Smooth muscle cell (in vitro differentiated cells): Measurements from ENCODE around the gene ZNF654. TPM values are rescaled to one million over a fixed set of nuclear protein-coding genes. Genes with fewer than 3 reads are reported as not detected.
A peak's percentile ranks its signal among the peaks of the same experiment; 100 is the strongest.
"Not testable (repeated sequence)": the region's sequence is repeated elsewhere in the genome, so short reads cannot be mapped to it uniquely, and the experiment has no call there.

ENCODE experiments used
- DNase-seq: peaks from one replicate; lab custom pipeline; 2025; ENCODE audit not compliant: unreplicated experiment; lab: John Stamatoyannopoulos, UW
- H2AFZ ChIP-seq: fragments of 200-600 bp; sonication (generic); 2 replicates; pipeline ENCODE4 v1.6.0; 2016; ENCODE audit warnings: antibody characterized with exemption, low read depth, mild to moderate bottlenecking
- H3F3A ChIP-seq: fragments of 200-600 bp; sonication (generic); 2 replicates; pipeline ENCODE4 v1.6.0; 2017; ENCODE audit warnings: antibody characterized with exemption, low read depth
- H3K27ac ChIP-seq: fragments of 200-600 bp; sonication (generic); 2 replicates; pipeline ENCODE4 v1.5.1; 2016; ENCODE audit warnings: low read depth, mild to moderate bottlenecking
- H3K27me3 ChIP-seq: fragments of 200-600 bp; sonication (generic); 2 replicates; pipeline ENCODE4 v1.6.1; 2016; ENCODE audit warnings: low read depth, mild to moderate bottlenecking
- H3K36me3 ChIP-seq: fragments of 200-600 bp; sonication (generic); 2 replicates; pipeline ENCODE4 v1.5.1; 2016; ENCODE audit warnings: low read depth
- H3K4me1 ChIP-seq: fragments of 200-600 bp; sonication (generic); 2 replicates; pipeline ENCODE4 v1.5.1; 2016; ENCODE audit warnings: low read depth
- H3K4me2 ChIP-seq: fragments of 200-600 bp; sonication (generic); 2 replicates; pipeline ENCODE4 v1.6.0; 2016; ENCODE audit warnings: mild to moderate bottlenecking
- H3K4me3 ChIP-seq: fragments of 200-600 bp; sonication (generic); 2 replicates; pipeline ENCODE4 v1.5.1; 2016; ENCODE audit warnings: mild to moderate bottlenecking
- H3K79me2 ChIP-seq: fragments of 200-600 bp; sonication (generic); 2 replicates; pipeline ENCODE4 v1.6.0; 2016; ENCODE audit warnings: low read depth, mild to moderate bottlenecking
- H3K9ac ChIP-seq: fragments of 200-600 bp; sonication (generic); 2 replicates; pipeline ENCODE4 v1.6.0; 2016; ENCODE audit warnings: low read depth
- H3K9me3 ChIP-seq: fragments of 200-600 bp; sonication (generic); replicated peaks from 2 replicates; pipeline ENCODE4 v1.5.1; 2016; ENCODE audit warnings: low read depth
- H4K20me1 ChIP-seq: fragments of 200-600 bp; sonication (generic); 2 replicates; pipeline ENCODE4 v1.6.0; 2016; ENCODE audit warnings: low read depth
- CTCF ChIP-seq: fragments of 200-600 bp; sonication (generic); IDR thresholded peaks from 2 replicates; pipeline ENCODE4 v1.5.1; 2017; ENCODE audit warnings: borderline replicate concordance, mild to moderate bottlenecking, antibody characterized with exemption; ENCODE audit not compliant: insufficient read depth, poor library complexity, severe bottlenecking
- WGBS: methylation state at CpG from one replicate; pipeline ENCODE4 v1.1.7; 2016; ENCODE audit warnings: low lambda C conversion rate; 5-methylcytosine and 5-hydroxymethylcytosine counted together
- polyA plus RNA-seq: library from polyadenylated mRNA; unstranded; fragments of >200 nt; fragmentation: Nextera tagmentation; extraction: Ambion mirVana; gene quantifications from 2 replicates; pipeline ENCODE4 v1.2.1, GENCODE V29; 2016
- total RNA-seq: library from RNA; depleted of rRNA; stranded (reverse); fragments of >200 nt; gene quantifications from 2 replicates; pipeline ENCODE4 v1.2.3, GENCODE V29; 2014

ZNF654 gene
- 21.2 and 22.9 TPM in 2 replicates for total RNA-seq
- polyA plus RNA-seq: 4.9 and 6.4 TPM in 2 replicates

DNA sequence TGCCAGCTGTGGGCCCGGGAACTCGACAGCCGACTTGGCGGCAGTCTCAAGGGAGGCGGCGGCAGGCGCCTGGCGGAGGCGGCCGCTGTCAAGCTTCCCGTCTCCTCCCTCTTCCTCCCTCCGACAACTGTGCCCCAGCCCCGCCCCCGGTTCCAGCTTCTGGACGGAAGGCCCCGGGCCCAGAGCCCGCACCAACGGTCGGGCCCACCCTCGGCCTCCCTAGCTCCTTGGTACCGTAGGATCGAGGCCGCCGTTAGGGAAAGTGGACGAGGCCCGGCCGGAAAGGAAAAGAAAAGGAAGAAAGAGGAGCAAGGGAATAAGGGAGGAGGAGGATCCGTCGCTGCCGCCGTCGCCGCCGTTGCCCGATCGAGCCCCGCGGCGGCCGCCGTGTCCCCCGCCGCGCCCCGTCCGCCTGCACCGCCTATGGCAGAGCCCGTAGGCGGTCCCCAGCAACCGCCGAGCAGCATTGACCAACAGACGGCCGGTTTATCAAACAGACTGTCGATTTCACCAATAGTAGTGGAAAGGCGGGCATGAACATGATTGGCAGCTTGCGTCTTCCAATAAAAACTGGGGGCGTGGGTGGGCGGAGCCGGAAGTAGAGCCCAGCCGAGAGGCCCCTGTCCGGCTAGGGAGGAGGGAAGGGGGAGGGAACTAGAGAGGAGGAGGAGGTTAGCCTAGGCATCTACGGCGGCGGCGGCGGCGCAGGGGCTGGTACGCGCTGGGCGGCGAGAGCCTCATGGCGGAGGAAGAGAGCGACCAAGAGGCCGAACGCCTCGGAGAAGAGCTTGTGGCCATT lies at the start of gene ZNF654, which contains the start of gene CGGBP1:
Gene ZNF654, plus strand, starts transcription at position 675 of the 799 bp plus-strand sequence. Its CDS starts 65 bp downstream, at position 740.
Gene CGGBP1, minus strand, starts transcription at position 425 of the 799 bp plus-strand sequence. CDS start 3,029 bp downstream, outside the sequence.
- DNase-seq: peak; percentile 89
- Histone ChIP-seq H3K27ac (peak within 1 kb of the TSS; percentile 92), H3K9ac (peak within 1 kb of the TSS; percentile 95), H3F3A (peaks cover 6% of the 10 kb centered on the region), H3K36me3 (peaks cover 9% of the 10 kb centered on the region), H3K27me3 (no peaks in the 10 kb centered on the region), H3K4me2 (peak within 1 kb of the TSS; percentile 97), H3K9me3 (no peaks in the 10 kb centered on the region), H4K20me1 (peaks cover 65% of the 10 kb centered on the region), H3K79me2 (peaks cover 69% of the 10 kb centered on the region), H2AFZ (peak within 1 kb of the TSS; percentile 82), H3K4me1 (peaks cover 40% of the 10 kb centered on the region), H3K4me3 (peak within 1 kb of the TSS; percentile 95)
- TF ChIP-seq CTCF: no peak
- under 1% methylated on average over 62 of the region's 76 CpGs for WGBS

GRCh38 chr3:88010810-88011209 lies 48.2 kb upstream of the ZNF654 start:
- no peak for TF ChIP-seq CTCF
- no peak overlapping the region for H2AFZ ChIP-seq
- DNase-seq: no peak
- H3K27me3 ChIP-seq: no peaks in the 10 kb centered on the region
- no peaks in the 10 kb centered on the region for H4K20me1 ChIP-seq
- no peaks in the 10 kb centered on the region for H3K36me3 ChIP-seq
- H3K4me1 ChIP-seq: no peaks in the 10 kb centered on the region
- whole genome bisulfite sequencing: 87% methylated on average over 5 of the region's 5 CpGs
- no peak overlapping the region for H3K4me2 ChIP-seq
- H3K4me3 ChIP-seq: no peak overlapping the region
- no peaks in the 10 kb centered on the region for H3F3A ChIP-seq
- H3K9ac ChIP-seq: no peak overlapping the region
- no peaks in the 10 kb centered on the region for H3K9me3 ChIP-seq
- no peaks in the 10 kb centered on the region for H3K79me2 ChIP-seq
- H3K27ac ChIP-seq: no peak overlapping the region

DNA sequence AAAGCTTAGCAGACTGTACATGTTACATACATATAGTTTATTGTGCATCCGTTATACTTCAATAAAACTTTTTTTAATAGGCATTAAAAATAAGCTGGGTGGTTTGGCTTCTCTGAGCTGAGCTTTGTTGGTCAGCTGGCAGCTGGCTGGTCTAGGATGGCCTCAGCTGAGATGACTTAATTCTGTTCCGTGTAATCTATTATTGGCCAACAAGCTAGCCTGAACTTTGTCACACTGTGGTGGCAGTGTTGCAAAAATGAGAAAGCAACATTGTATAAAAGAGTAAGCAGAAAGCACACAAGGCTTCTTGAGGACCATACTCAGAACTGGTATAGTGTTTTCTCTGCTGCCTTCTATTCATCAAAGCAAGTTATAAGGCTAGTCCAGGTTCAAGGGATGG lies 45.5 kb upstream of the ZNF654 start:
- no peak for TF ChIP-seq CTCF
- H3F3A ChIP-seq: no peaks in the 10 kb centered on the region
- no peak overlapping the region for H3K4me2 ChIP-seq
- no peak for DNase-seq
- no peaks in the 10 kb centered on the region for H3K79me2 ChIP-seq
- no peaks in the 10 kb centered on the region for H3K4me1 ChIP-seq
- no peak overlapping the region for H2AFZ ChIP-seq
- H3K27me3 ChIP-seq: no peaks in the 10 kb centered on the region
- H4K20me1 ChIP-seq: no peaks in the 10 kb centered on the region
- no peaks in the 10 kb centered on the region for H3K36me3 ChIP-seq
- H3K27ac ChIP-seq: no peak overlapping the region
- no peak overlapping the region for H3K9ac ChIP-seq
- no peaks in the 10 kb centered on the region for H3K9me3 ChIP-seq
- no peak overlapping the region for H3K4me3 ChIP-seq
- 50% methylated on average over 2 of the region's 2 CpGs for WGBS

DNA sequence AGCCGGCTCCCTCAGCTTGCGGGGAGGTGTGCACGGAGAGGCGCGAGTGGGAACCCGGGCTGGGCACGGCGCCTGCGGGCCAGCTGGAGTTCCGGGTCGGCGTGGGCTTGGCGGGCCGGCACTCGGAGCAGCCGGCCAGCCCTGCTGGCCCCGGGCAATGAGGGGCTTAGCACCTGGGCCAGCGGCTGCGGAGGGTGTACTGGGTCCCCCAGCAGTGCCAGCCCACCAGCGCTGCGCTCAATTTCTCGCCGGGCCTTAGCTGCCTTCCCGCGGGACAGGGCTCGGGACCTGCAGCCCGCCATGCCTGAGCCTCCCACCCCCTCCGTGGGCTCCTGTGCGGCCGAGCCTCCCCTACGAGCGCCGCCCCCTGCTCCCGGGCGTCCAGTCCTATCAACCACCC lies 43.4 kb upstream of the ZNF654 start:
- H3K27ac ChIP-seq, H3K27me3 ChIP-seq, H3K4me3 ChIP-seq, H3K4me1 ChIP-seq, H3K4me2 ChIP-seq, H3K36me3 ChIP-seq, H4K20me1 ChIP-seq, H3F3A ChIP-seq, H3K9me3 ChIP-seq, H3K79me2 ChIP-seq, H3K9ac ChIP-seq, H2AFZ ChIP-seq, DNase-seq: not testable (repeated sequence)
- WGBS: 95% methylated on average over 26 of the region's 35 CpGs
